Stimulated activated CD4-positive, alpha-beta T cell treated with anti-CD3 and anti-CD28 coated beads, Interleukin-4, amount 100 ng/mL, for 1 hour (primary cell): ENCODE results near the gene PCSK5.
"Not testable (repeated sequence)": the region's sequence is repeated elsewhere in the genome, so short reads cannot be mapped to it uniquely, and the experiment has no call there.

ENCODE experiments used
- DNase-seq: peaks from one replicate; pipeline ENCODE4 v3.0.0-alpha.2; 2020

PCSK5 gene

GRCh38 chr9:76022317-76022716 is 131.8 kb downstream of the PCSK5 start:
- DNase-seq: no peak

- peak; percentile 15 for DNase-seq
Measured at GRCh38 chr9:76023715-76024195, 133.3 kb downstream of the PCSK5 start.

DNA sequence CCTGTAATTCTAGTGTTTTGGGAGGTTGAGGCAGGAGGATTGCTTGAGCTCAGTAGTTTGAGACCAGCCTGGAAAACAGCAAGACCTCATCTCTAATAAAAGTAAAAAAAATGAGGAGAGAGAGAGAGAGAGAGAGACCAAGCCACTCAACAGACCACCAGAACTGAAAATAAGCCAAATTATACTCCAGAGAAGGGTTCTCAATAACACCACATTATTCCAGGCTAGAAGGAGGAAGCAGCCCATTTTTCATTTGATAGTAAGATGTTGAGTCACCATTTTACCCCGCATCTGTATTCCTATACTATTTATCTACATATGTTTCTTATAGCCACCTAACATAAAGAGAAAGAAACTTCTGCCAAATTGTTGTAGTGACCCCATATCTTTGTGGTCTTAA is 134.8 kb downstream of the PCSK5 start:
- no peak for DNase-seq

DNA sequence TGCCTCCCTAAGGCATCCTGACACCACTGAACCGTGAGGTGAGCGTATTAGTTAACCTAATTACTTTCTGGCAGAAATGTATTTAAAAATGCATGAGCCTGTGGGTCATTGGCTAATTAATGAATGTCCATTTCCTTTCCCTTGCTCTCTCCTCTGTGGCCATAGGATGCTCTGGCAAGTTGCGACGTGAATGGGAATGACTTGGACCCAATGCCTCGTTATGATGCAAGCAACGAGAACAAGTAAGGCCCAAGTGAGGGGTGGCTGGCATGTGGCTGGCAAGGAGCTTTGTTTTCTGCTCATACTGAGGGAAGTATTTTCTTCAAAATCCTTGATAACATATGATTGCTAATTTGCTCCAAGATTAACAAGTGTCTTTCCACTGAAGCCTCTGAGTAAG is 136.3 kb downstream of the PCSK5 start:
- no peak for DNase-seq

- peak; percentile 10 for DNase-seq
Measured at GRCh38 chr9:76027416-76027815, 136.9 kb downstream of the PCSK5 start.

GRCh38 chr9:76027861-76028260 is 137.4 kb downstream of the PCSK5 start:
- no peak for DNase-seq

GRCh38 chr9:76032038-76032796 is 141.7 kb downstream of the PCSK5 start:
- no peak for DNase-seq

DNA sequence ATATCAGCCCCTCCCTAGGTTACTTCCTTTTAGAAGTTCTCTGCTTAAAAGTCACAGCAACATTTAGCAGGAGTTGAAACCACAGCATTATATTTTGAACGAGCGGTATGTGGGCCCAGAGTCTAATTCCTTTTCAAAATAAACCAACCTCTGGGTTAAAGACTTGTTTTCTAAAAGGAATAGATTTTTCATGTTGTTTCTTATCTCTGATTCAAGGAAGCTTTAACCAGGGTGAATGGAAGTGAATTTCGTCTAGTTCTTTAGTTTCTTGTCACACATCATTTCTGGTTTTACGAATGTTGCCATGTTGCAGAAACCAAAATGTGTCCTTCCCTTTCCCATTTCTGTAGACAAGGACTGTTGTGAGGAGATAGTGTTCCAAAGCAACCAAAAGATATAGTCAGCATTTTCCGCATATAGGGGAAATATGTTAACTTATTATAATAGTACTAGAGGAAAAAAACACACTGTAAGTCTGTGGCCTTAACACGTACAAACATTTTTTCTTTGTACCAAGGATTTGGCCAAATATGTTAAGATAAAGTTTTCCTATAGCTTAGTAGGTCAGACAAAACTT is 142.4 kb downstream of the PCSK5 start:
- no peak for DNase-seq

- no peak for DNase-seq
Measured at GRCh38 chr9:76034049-76034448, 143.6 kb downstream of the PCSK5 start.

DNA sequence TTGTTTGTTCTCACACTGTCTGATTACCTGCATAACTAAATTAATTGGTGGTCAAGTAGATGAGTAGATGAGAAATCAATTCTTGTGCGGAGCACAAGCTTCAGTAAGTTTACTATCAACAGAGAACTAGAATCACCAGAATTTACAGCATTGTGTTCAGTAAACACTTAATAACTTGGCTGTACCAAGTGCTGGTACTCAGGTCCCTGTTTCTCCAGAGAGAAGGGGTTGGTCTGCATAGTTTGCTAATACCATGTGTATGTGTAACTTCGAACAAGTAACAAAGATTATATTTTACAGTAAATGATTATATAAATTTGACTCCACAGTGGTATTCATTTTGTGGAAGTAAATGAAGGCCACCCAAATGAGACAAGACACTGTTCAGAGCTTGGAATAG is 146.3 kb downstream of the PCSK5 start:
- DNase-seq: no peak

- DNase-seq: no peak
Measured at GRCh38 chr9:76037587-76038225, 147.2 kb downstream of the PCSK5 start.

DNA sequence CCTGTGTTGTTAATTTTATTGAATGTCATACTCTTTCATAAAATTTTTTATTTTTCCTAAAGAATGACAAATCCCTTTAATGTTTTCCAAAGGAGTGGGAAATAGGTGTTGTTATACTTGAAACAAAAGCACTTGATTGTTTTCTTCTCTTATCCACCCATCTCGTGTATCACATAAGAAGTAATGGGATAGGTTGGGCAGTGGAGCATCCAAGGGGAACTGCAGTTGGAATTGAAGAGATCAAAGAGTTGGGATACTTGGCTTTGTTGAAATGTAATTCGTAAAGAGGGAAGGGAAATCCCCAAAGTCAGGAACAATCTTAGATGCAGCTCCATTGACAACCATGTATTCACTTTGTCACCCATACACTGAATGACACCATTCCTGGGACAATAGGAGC is 148.0 kb downstream of the PCSK5 start:
- no peak for DNase-seq

DNA sequence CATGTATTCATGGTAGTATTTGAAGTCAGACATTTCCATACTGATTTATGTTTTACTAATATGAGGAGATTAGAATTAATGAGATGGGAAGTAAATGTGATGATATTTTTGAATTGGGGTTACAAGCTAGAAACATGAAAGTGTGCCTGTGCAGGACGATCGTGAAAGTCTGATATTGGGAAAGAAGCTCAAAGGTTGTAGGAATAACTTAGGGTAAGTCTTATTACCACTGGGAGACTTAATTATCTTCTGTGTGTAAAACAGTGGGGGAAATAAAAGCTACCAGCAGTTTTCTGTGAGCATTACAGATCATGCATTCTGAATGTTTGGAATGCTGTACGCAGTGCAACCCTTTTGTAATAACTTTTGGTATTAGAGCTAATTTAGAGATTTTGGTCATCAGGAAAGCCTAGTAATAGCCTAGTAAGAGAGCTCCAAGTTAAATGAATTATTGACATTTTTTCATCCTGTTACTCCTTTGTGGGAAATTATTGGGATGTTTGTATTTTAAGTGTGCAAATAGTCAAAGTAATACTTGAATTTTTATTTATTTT is 153.9 kb downstream of the PCSK5 start:
- DNase-seq: no peak

DNA sequence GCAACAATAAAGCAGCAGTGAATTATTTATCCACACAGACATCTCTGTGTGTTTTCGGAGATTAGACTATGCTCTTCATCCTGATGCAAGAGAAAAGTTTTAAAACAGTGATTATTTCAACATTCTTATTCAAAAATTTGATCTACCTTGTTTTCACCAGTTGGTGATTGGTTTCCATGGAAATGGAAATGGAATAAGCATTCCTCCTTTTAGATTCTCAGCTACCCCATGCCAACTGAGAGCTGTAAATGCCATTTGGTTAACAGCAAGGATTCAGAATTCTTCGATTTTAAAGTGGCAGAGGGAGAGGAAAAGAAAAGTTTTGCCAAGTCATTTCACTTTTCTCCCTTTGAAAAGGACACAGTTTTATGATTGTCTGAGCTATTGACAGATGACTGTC is 154.7 kb downstream of the PCSK5 start:
- no peak for DNase-seq

DNA sequence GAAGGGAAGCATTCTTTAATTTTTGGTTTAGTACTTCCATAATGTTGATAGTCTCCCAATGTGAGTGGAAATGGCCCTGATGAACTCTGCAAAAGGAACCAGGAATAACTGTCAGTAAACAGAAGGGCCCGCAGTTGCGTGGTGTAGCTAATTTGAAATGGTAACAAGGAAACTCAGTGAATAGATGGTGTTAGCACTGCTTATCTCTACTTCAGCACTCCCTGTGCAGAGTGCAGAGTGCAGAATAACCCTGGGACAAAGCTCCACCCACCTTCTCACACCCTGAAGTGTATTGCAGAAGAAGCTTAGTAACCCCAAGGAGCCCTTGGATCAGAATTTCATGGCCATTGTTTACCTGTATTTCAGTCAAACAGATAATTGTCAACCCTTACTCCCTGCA is 158.9 kb downstream of the PCSK5 start:
- DNase-seq: no peak

DNA sequence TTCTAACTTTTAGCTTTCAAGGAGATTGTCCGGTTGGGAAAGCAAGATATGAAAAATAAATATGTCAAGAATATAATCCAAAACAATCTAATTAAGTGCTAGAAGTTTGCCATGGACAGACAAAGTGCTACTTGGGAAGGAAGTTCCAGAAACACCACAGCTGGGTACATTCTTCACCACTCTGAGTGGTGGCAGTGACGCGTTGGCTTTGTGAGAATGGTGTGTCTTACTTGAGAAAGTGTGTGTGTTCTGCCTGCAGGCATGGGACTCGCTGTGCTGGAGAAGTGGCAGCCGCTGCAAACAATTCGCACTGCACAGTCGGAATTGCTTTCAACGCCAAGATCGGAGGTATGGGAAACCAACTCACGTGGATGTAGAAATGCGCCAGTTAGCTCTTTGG is 177.2 kb downstream of the PCSK5 start:
- DNase-seq: no peak

DNA sequence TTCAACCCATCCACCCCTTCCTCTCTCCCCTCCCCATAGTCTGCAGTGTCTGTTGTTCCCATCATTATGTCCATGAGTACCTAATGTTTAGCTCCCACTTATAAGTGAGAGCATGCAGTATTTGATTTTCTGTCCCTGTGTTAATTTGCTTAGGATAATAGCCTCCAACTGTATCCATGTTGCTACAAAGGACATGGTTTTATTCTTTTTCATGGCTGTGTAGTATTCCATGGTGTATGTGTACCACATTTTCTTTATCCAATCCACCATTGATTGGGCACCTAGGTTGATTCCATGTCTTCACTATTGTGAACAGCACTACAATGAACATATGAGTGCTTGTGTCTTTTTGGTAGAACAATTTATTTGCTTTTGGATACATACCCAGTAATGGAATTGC is 187.1 kb downstream of the PCSK5 start:
- DNase-seq: no peak

GRCh38 chr9:76081281-76081680 is 190.8 kb downstream of the PCSK5 start:
- not testable (repeated sequence) for DNase-seq

DNA sequence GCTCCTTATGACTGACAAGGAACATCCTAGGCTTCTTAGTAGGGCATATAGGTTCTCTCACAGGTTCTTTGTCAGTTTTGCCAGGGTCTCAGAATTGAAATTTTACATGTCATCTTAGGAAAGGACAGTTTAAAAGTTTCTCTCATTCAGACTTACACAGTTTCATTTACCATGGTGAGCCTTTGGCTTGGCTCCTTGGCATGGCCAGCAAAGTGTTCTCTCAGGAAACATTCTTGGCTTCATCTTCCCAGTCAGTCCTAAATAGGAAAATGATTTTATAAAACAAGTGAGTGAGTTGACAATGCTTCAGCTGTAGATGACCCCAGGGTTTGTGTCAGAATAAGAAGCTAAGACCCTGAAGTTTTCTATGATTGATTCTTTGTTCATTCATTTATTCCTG is 191.6 kb downstream of the PCSK5 start:
- no peak for DNase-seq

- no peak for DNase-seq
Measured at GRCh38 chr9:76085596-76085995, 195.1 kb downstream of the PCSK5 start.

DNA sequence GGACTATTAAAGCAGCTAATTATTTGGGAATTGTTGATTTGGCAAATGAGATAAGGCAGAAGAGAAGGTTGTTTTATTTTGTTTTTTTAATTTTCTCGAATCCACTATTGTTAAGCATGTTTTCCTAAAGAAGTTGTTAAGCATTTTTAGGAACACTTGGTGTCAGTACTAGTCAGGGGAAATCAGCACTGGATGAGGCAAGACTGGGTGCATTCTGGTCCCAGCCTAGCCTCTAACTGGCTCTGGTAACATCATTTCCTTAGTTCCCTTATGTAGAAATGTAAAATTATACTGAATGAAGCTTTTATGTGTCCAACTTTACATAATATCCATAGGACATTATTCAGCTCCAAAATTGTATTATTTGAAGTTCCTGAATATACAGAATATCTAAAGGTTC is 196.1 kb downstream of the PCSK5 start:
- DNase-seq: no peak

DNA sequence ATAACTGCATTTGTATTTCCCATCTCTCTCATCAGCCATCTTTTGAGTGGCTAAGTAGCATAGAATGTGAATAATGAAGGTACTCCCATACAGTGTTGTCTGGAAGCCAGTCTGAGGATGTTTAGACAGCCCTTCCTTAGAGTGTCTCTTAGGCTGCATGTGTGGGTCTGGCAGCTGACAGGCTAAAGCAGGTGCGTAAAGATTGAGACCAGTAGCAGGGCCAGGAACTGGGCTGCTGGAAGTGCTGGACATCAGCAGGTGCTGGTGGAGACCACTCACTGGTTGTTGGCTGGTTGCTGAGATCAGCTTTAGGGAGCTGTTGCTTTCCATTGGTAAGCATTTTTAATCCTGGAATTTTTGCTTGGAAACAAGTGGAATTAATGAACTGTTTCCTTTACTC is 197.5 kb downstream of the PCSK5 start:
- DNase-seq: no peak

GRCh38 chr9:76090330-76090729 is 199.9 kb downstream of the PCSK5 start:
- no peak for DNase-seq

GRCh38 chr9:76090909-76091308 is 200.4 kb downstream of the PCSK5 start:
- no peak for DNase-seq
